GM19397 (cell line): ENCODE data around the gene FBXL16.

Experiments
- ATAC-seq: cut with Tn5 transposase; IDR thresholded peaks from one replicate; pipeline ENCODE4 v1.9.1; 2021; ENCODE audit warnings: mild to moderate bottlenecking, moderate library complexity; ENCODE audit not compliant: unreplicated experiment

FBXL16 gene

GRCh38 chr16:645852-646678 lies 59.5 kb downstream of the FBXL16 start:
- ATAC-seq = no peak

- no peak for ATAC-seq
Measured at GRCh38 chr16:644556-644955, 61.0 kb downstream of the FBXL16 start.

GRCh38 chr16:643050-643368 lies 62.6 kb downstream of the FBXL16 start:
- no peak for ATAC-seq
